ENCODE measurements around the gene CSF3R. TPM values are rescaled to one million over a fixed set of nuclear protein-coding genes. Genes with fewer than 3 reads are reported as not detected.
A peak's percentile ranks its signal among the peaks of the same experiment; 100 is the strongest.

CSF3R gene
- total and polyA plus RNA-seq, 8 donors = 1.6 to 30.9 (median 12.7) TPM; not detected in 1

GRCh38 chr1:36464605-36465393, 17.9 kb downstream of the CSF3R start:
- DNase-seq = no peak
- Histone ChIP-seq H3K4me1 (peaks cover 8 to 28% (median 23%) of the 10 kb centered on the region in 4 donors), H3K27ac (peak overlapping the region; percentile 87 to 95 (median 92)), H3K27me3 (no peaks in the 10 kb centered on the region), H3K9me3 (no peaks in the 10 kb centered on the region), H3K36me3 (peaks cover 18 to 27% (median 25%) of the 10 kb centered on the region in 4 donors), H3K4me3 (peak overlapping the region; percentile 70 to 99 (median 92))
- intact Hi-C loops (cut with DNase I; ENCODE audit: low total_unique reads) = no loop called here
- no peak for TF ChIP-seq EP300 (IDR thresholded peaks at IDR 0.05)
- TF ChIP-seq CTCF (IDR thresholded peaks at IDR 0.05) = no peak
- TF ChIP-seq POLR2A (IDR thresholded peaks at IDR 0.05) = no peak
- TF ChIP-seq POLR2AphosphoS5 (IDR thresholded peaks at IDR 0.05) = no peak
- 24 to 31% (median 27%) methylated on average over 13 of the region's 13 CpGs for WGBS, 5 donors

GRCh38 chr1:36463803-36464604, 18.7 kb downstream of the CSF3R start, which contains the start of gene MRPS15:
Gene MRPS15 (minus strand): TSS chr1:36464384. CDS start chr1:36464275, 109 bp downstream.
- 0 to 1% (median 1%) methylated on average over 50 to 65 of the region's 65 CpGs for WGBS, 5 donors
- Histone ChIP-seq H3K36me3 (peaks cover 19 to 35% (median 33%) of the 10 kb centered on the region in 4 donors), H3K4me1 (peaks cover 8 to 31% (median 23%) of the 10 kb centered on the region in 4 donors), H3K27ac (peak within 1 kb of the TSS; percentile 87 to 95 (median 92)), H3K9me3 (no peaks in the 10 kb centered on the region), H3K4me3 (peak within 1 kb of the TSS; percentile 70 to 99 (median 92)), H3K27me3 (no peaks in the 10 kb centered on the region)
- intact Hi-C loops (cut with DNase I; ENCODE audit: low total_unique reads) = no loop called here
- DNase-seq = peak; percentile 96 to 98
- TF ChIP-seq CTCF (IDR thresholded peaks at IDR 0.05) (no peak), POLR2A (IDR thresholded peaks at IDR 0.05) (peak in 1 of 4 donors; percentile 7), POLR2AphosphoS5 (IDR thresholded peaks at IDR 0.05) (peak; percentile 91 to 95 (median 93))

GRCh38 chr1:36463463-36463802, 19.3 kb downstream of the CSF3R start:
- WGBS, 5 donors = 7 to 11% (median 8%) methylated on average over 5 to 6 of the region's 6 CpGs
- DNase-seq = peak in 1 of 2 donors; percentile 37
- TF ChIP-seq CTCF (IDR thresholded peaks at IDR 0.05) (no peak), POLR2A (IDR thresholded peaks at IDR 0.05) (no peak), EP300 (IDR thresholded peaks at IDR 0.05) (no peak), POLR2AphosphoS5 (IDR thresholded peaks at IDR 0.05) (no peak)

GRCh38 chr1:36458910-36459309, 23.8 kb downstream of the CSF3R start:
- Histone ChIP-seq H3K27ac (peak overlapping the region in 2 of 5 donors; percentile 10 to 18), H3K36me3 (peaks cover 51 to 86% (median 83%) of the 10 kb centered on the region in 4 donors), H3K27me3 (no peaks in the 10 kb centered on the region), H3K4me1 (peaks cover 8 to 40% (median 18%) of the 10 kb centered on the region in 4 donors), H3K4me3 (no peak overlapping the region), H3K9me3 (no peaks in the 10 kb centered on the region)
- WGBS, 5 donors = 78 to 97% (median 85%) methylated on average over 3 of the region's 3 CpGs
- TF ChIP-seq CTCF (IDR thresholded peaks at IDR 0.05) (no peak), POLR2AphosphoS5 (IDR thresholded peaks at IDR 0.05) (no peak), EP300 (IDR thresholded peaks at IDR 0.05) (no peak), POLR2A (IDR thresholded peaks at IDR 0.05) (no peak)
- intact Hi-C loops (cut with DNase I; ENCODE audit: low total_unique reads) = no loop called here
- DNase-seq = no peak

More at GRCh38 chr1:36463463-36463802, 19.3 kb downstream of the CSF3R start:
- Histone ChIP-seq H3K27ac (peak overlapping the region in 4 of 5 donors; percentile 87 to 95 (median 93)), H3K9me3 (no peaks in the 10 kb centered on the region), H3K36me3 (peaks cover 23 to 41% (median 39%) of the 10 kb centered on the region in 4 donors), H3K4me3 (peak overlapping the region; percentile 70 to 99 (median 92)), H3K27me3 (no peaks in the 10 kb centered on the region), H3K4me1 (peaks cover 8 to 37% (median 23%) of the 10 kb centered on the region in 4 donors)
- intact Hi-C loops (cut with DNase I; ENCODE audit: low total_unique reads) = no loop called here

All from stomach (tissue), 9 donors.